ENCODE measurements around the gene ATG4C. TPM values are rescaled to one million over a fixed set of nuclear protein-coding genes. Genes with fewer than 3 reads are reported as not detected.

ATG4C gene
- total and polyA plus RNA-seq, 2 donors (not counting 3 experiments of a cell fraction or from before 2014, with no cell fraction given) = 2.8 to 11.8 TPM

DNA sequence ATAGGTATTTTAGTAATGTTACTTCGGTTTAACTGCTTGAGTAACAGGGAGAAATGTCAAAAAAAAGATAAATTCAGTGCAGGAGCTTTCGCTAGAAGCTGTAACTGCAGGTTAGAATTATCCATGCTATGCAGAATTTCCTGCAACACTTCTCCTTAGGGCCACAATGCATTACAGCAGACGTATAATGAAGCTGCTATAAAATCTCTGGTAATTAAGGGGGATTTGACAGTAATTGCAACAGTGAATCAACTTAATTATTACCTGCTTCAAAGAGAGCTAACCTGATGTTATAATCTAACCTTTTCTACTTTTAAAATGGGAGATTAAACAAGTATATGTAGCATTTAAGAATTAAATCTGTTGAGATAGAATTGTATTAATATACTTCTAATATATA lies 92.6 kb downstream of the ATG4C start:
- intact Hi-C loops (cut with micrococcal nuclease) = no loop called here
- POLR2A ChIA-PET = no interaction called here

More for the DNA sequence above, 92.6 kb downstream of the ATG4C start:
- dilution Hi-C loops (cut with MboI; ENCODE audit: extremely low pct_ligation_motif_present, low sequenced_read_pairs) = no loop called here
- H3K79me2 ChIP-seq (ENCODE audit: control insufficient read depth, insufficient read depth, low read length) = no peaks in the 10 kb centered on the region
- H3K9me1 ChIP-seq (replicated peaks; ENCODE audit: control insufficient read depth, extremely low read depth, insufficient read depth, low read length) = no peaks in the 10 kb centered on the region
- H3K4me2 ChIP-seq (ENCODE audit: insufficient read depth, low read length) = no peak overlapping the region
- H3K9me3 ChIP-seq (replicated peaks; ENCODE audit: control insufficient read depth, insufficient read depth, low read length) = no peaks in the 10 kb centered on the region
- no peak for FAIRE-seq
- peaks cover 2 to 9% of the 10 kb centered on the region in 2 experiments for H3K27me3 ChIP-seq (ENCODE audit: control insufficient read depth in 2 of 2, insufficient read depth in 2 of 2, low read length in 2 of 2)
- TF ChIP-seq MAX (IDR thresholded peaks at IDR 0.05; ENCODE audit: insufficient read depth, insufficient read length) = no peak
- no peak for TF ChIP-seq JUN (IDR thresholded peaks at IDR 0.05; ENCODE audit: borderline replicate concordance, insufficient read depth, insufficient read length, low read depth)
- TF ChIP-seq FOS (IDR thresholded peaks at IDR 0.05; ENCODE audit: borderline replicate concordance, insufficient read depth, low read length) = no peak
- TF ChIP-seq POLR2AphosphoS5 (IDR thresholded peaks at IDR 0.05; ENCODE audit: insufficient read depth, low read depth, low read length) = no peak
- TF ChIP-seq MYC (IDR thresholded peaks at IDR 0.05; ENCODE audit: low read depth, low read length) = no peak
- TF ChIP-seq GATA2 (IDR thresholded peaks at IDR 0.05; ENCODE audit: insufficient read depth, insufficient read length, low read depth, low read length) = no peak
- TF ChIP-seq, protein P1, sequence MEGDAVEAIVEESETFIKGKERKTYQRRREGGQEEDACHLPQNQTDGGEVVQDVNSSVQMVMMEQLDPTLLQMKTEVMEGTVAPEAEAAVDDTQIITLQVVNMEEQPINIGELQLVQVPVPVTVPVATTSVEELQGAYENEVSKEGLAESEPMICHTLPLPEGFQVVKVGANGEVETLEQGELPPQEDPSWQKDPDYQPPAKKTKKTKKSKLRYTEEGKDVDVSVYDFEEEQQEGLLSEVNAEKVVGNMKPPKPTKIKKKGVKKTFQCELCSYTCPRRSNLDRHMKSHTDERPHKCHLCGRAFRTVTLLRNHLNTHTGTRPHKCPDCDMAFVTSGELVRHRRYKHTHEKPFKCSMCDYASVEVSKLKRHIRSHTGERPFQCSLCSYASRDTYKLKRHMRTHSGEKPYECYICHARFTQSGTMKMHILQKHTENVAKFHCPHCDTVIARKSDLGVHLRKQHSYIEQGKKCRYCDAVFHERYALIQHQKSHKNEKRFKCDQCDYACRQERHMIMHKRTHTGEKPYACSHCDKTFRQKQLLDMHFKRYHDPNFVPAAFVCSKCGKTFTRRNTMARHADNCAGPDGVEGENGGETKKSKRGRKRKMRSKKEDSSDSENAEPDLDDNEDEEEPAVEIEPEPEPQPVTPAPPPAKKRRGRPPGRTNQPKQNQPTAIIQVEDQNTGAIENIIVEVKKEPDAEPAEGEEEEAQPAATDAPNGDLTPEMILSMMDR (IDR thresholded peaks at IDR 0.05; ENCODE audit: extremely low read depth in 1 of 2, insufficient read depth in 1 of 2, low read depth in 1 of 2, low read length in 2 of 2) = no peak
- no peak for TF ChIP-seq EZH2 (IDR thresholded peaks at IDR 0.05; ENCODE audit: borderline replicate concordance, low read depth, low read length, severe bottlenecking)
- no peak for TF ChIP-seq POLR2A (IDR thresholded peaks at IDR 0.05; ENCODE audit: low read depth, low read length)
- CTCF ChIA-PET = interaction anchor here (1.7 kb wide), 1 partner anchor 35 kb away, joined by 9 read pairs; no protein-coding TSS in a partner anchor
- H3K27ac ChIP-seq (ENCODE audit: insufficient read depth, low read depth, low read length) = no peak overlapping the region
- no peaks in the 10 kb centered on the region for H3K36me3 ChIP-seq (ENCODE audit: control insufficient read depth in 2 of 2, extremely low read depth in 1 of 2, insufficient read depth in 2 of 2, low read length in 2 of 2)
- H4K20me1 ChIP-seq (replicated peaks; ENCODE audit: control insufficient read depth, extremely low read depth, insufficient read depth, low read length) = no peaks in the 10 kb centered on the region
- H3K4me3 ChIP-seq (replicated peaks in 1 of 3; ENCODE audit: insufficient read depth in 1 of 3, low read depth in 1 of 3, low read length in 3 of 3) = no peak overlapping the region
- no peak overlapping the region for H2AFZ ChIP-seq (ENCODE audit: low read depth, low read length)
- no peak overlapping the region for H3K9ac ChIP-seq (replicated peaks; ENCODE audit: extremely low read depth, insufficient read depth, low read length)
- no peak for DNase-seq (ENCODE audit: low read depth, low spot score)
- H3K4me1 ChIP-seq (ENCODE audit: control insufficient read depth, extremely low read depth, insufficient read depth, low read length) = peaks cover 2% of the 10 kb centered on the region
- no TSS peak for BruUV-seq (replicated peaks)
